Lower leg skin (tissue), 3 donors: ENCODE measurements around the gene C16orf86.

Experiments used
- POLR2A ChIP-seq, 2 donors: fragments of 450-650 bp; IDR thresholded peaks; one replicate each; pipeline ENCODE4 v1.6.1; 2016 to 2017; ENCODE audit warnings: antibody characterized with exemption in 2 of 2, mild to moderate bottlenecking in 1 of 2, moderate library complexity in 1 of 2
- TF ChIP-seq, protein P1 (sequence below), 3 donors: fragments of 450-650 bp; IDR thresholded peaks; one replicate each; pipeline ENCODE4 v1.5.1; 2016; ENCODE audit warnings: antibody characterized with exemption in 3 of 3, mild to moderate bottlenecking in 3 of 3, moderate library complexity in 2 of 3

- no peak for TF ChIP-seq POLR2A (IDR thresholded peaks at IDR 0.05)
- TF ChIP-seq, protein P1, sequence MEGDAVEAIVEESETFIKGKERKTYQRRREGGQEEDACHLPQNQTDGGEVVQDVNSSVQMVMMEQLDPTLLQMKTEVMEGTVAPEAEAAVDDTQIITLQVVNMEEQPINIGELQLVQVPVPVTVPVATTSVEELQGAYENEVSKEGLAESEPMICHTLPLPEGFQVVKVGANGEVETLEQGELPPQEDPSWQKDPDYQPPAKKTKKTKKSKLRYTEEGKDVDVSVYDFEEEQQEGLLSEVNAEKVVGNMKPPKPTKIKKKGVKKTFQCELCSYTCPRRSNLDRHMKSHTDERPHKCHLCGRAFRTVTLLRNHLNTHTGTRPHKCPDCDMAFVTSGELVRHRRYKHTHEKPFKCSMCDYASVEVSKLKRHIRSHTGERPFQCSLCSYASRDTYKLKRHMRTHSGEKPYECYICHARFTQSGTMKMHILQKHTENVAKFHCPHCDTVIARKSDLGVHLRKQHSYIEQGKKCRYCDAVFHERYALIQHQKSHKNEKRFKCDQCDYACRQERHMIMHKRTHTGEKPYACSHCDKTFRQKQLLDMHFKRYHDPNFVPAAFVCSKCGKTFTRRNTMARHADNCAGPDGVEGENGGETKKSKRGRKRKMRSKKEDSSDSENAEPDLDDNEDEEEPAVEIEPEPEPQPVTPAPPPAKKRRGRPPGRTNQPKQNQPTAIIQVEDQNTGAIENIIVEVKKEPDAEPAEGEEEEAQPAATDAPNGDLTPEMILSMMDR (IDR thresholded peaks at IDR 0.05) = no peak
Observed at GRCh38 chr16:67651847-67652246, 14.8 kb upstream of the C16orf86 start.
